SU-DHL-6 (cell line): ENCODE results near the gene C19orf25.

Experiments
- H2AFZ ChIP-seq: fragments of 200-600 bp; sonication (generic); 2 replicates; pipeline ENCODE4 v1.6.1; 2014; ENCODE audit warnings: low read depth, mild to moderate bottlenecking, moderate library complexity, mixed read lengths, antibody characterized with exemption, low read length; ENCODE audit not compliant: severe bottlenecking
- H3F3A ChIP-seq: fragments of 200-600 bp; shearing (Covaris generic); 2 replicates; pipeline ENCODE4 v1.6.0; 2016; ENCODE audit warnings: antibody characterized with exemption, mild to moderate bottlenecking; ENCODE audit not compliant: insufficient read depth
- H3K27ac ChIP-seq: fragments of 200-600 bp; sonication (generic); 2 replicates; pipeline ENCODE4 v1.5.1; 2016; ENCODE audit warnings: low read depth, mild to moderate bottlenecking, low read length, moderate library complexity, mixed read lengths
- H3K27me3 ChIP-seq: fragments of 200-600 bp; sonication (generic), shearing (Covaris generic); 2 replicates; pipeline ENCODE4 v1.6.0; 2014; ENCODE audit warnings: mild to moderate bottlenecking, low read length
- H3K36me3 ChIP-seq: fragments of 200-600 bp; sonication (generic); 2 replicates; pipeline ENCODE4 v1.6.1; 2014; ENCODE audit warnings: mild to moderate bottlenecking, low read length, mixed read lengths
- H3K4me2 ChIP-seq: fragments of 300-600, 200-600 bp; shearing (Covaris generic), sonication (generic); 2 replicates; pipeline ENCODE4 v1.6.0; 2014; ENCODE audit warnings: low read length, low read depth, mild to moderate bottlenecking; ENCODE audit not compliant: poor library complexity, severe bottlenecking
- H3K4me3 ChIP-seq: fragments of 200-600 bp; sonication (generic); 2 replicates; pipeline ENCODE4 v1.5.1; 2014; ENCODE audit warnings: antibody characterized with exemption, low read length, mild to moderate bottlenecking, mixed read lengths; ENCODE audit not compliant: insufficient read depth, poor library complexity, severe bottlenecking
- H3K79me2 ChIP-seq: fragments of 200-600 bp; sonication (generic); 2 replicates; pipeline ENCODE4 v1.6.1; 2014; ENCODE audit warnings: mild to moderate bottlenecking, low read length, moderate library complexity; ENCODE audit not compliant: insufficient read depth
- H3K9ac ChIP-seq: fragments of 200-600 bp; sonication (generic); 2 replicates; pipeline ENCODE4 v1.7.0; 2014; ENCODE audit warnings: mild to moderate bottlenecking, low read length
- H3K9me2 ChIP-seq: fragments of 200-600 bp; sonication (generic); replicated peaks from 2 replicates; pipeline ENCODE4 v1.6.1; 2014; ENCODE audit warnings: low read length; ENCODE audit not compliant: insufficient read depth
- H3K9me3 ChIP-seq: fragments of 200-600 bp; sonication (generic); 2 replicates; pipeline ENCODE4 v1.6.1; 2014; ENCODE audit warnings: low read length, mixed read lengths; ENCODE audit not compliant: insufficient read depth
- H4K20me1 ChIP-seq: fragments of 200-600 bp; sonication (generic); 2 replicates; pipeline ENCODE4 v1.6.1; 2014; ENCODE audit warnings: low read depth, mild to moderate bottlenecking, antibody characterized with exemption, low read length, moderate library complexity, mixed read lengths
- EZH2phosphoT487 ChIP-seq: fragments of 200-600 bp; sonication (generic), shearing (Covaris generic); conservative IDR thresholded peaks from 2 replicates; pipeline ENCODE4 v1.6.1; 2018; ENCODE audit warnings: mild to moderate bottlenecking, antibody characterized with exemption, low read length, moderate library complexity, mixed read lengths
- TF ChIP-seq, protein P1 (sequence below): fragments of 200-600 bp; sonication (generic); IDR thresholded peaks from one replicate; pipeline ENCODE4 v1.5.1; 2017; ENCODE audit warnings: antibody characterized with exemption, mild to moderate bottlenecking, low read length, moderate library complexity; ENCODE audit not compliant: insufficient read depth, poor library complexity, severe bottlenecking

C19orf25 gene

DNA sequence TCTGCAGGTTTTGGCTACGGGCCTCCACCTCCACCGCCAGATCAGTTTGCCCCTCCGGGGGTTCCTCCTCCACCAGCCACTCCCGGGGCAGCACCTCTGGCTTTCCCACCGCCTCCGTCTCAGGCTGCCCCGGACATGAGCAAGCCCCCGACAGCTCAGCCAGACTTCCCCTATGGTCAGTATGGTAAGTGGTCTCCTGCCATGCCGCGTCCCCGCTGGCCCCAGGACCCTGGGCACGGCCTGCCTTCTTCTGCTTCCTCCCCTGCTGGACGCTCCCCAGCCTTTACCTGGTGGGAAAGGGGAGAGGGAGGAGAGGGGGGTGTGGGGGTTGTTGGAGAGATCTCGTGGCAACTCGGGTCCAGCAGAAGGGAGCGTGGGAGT is 46.5 kb downstream of the C19orf25 start:
- TF ChIP-seq, protein P1, sequence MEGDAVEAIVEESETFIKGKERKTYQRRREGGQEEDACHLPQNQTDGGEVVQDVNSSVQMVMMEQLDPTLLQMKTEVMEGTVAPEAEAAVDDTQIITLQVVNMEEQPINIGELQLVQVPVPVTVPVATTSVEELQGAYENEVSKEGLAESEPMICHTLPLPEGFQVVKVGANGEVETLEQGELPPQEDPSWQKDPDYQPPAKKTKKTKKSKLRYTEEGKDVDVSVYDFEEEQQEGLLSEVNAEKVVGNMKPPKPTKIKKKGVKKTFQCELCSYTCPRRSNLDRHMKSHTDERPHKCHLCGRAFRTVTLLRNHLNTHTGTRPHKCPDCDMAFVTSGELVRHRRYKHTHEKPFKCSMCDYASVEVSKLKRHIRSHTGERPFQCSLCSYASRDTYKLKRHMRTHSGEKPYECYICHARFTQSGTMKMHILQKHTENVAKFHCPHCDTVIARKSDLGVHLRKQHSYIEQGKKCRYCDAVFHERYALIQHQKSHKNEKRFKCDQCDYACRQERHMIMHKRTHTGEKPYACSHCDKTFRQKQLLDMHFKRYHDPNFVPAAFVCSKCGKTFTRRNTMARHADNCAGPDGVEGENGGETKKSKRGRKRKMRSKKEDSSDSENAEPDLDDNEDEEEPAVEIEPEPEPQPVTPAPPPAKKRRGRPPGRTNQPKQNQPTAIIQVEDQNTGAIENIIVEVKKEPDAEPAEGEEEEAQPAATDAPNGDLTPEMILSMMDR: no peak
- TF ChIP-seq EZH2phosphoT487: no peak
- H3K27ac ChIP-seq: no peak overlapping the region
- H3K9ac ChIP-seq: no peak overlapping the region
- no peak overlapping the region for H3K4me3 ChIP-seq
- no peaks in the 10 kb centered on the region for H3K9me3 ChIP-seq
- H3K36me3 ChIP-seq: peaks cover 11% of the 10 kb centered on the region; the same call in 1 of the 2 replicates
- H3K9me2 ChIP-seq: no peaks in the 10 kb centered on the region
- H3F3A ChIP-seq: peaks cover 18% of the 10 kb centered on the region
- no peak overlapping the region for H2AFZ ChIP-seq
- no peak overlapping the region for H3K4me2 ChIP-seq
- no peaks in the 10 kb centered on the region for H3K27me3 ChIP-seq
- no peaks in the 10 kb centered on the region for H4K20me1 ChIP-seq
- H3K79me2 ChIP-seq: peaks cover 6% of the 10 kb centered on the region; the same call in 1 of the 2 replicates

GRCh38 chr19:1431759-1432506 is 47.1 kb downstream of the C19orf25 start:
- Histone ChIP-seq H3K9ac (no peak overlapping the region), H3F3A (peaks cover 14% of the 10 kb centered on the region), H3K27me3 (no peaks in the 10 kb centered on the region), H3K4me2 (no peak overlapping the region), H3K36me3 (peaks cover 11% of the 10 kb centered on the region; the same call in 1 of the 2 replicates), H2AFZ (no peak overlapping the region), H3K4me3 (no peak overlapping the region), H3K79me2 (peaks cover 9% of the 10 kb centered on the region), H3K27ac (no peak overlapping the region), H3K9me3 (no peaks in the 10 kb centered on the region), H3K9me2 (no peaks in the 10 kb centered on the region), H4K20me1 (no peaks in the 10 kb centered on the region)
- no peak for TF ChIP-seq EZH2phosphoT487
- TF ChIP-seq, protein P1: no peak

DNA sequence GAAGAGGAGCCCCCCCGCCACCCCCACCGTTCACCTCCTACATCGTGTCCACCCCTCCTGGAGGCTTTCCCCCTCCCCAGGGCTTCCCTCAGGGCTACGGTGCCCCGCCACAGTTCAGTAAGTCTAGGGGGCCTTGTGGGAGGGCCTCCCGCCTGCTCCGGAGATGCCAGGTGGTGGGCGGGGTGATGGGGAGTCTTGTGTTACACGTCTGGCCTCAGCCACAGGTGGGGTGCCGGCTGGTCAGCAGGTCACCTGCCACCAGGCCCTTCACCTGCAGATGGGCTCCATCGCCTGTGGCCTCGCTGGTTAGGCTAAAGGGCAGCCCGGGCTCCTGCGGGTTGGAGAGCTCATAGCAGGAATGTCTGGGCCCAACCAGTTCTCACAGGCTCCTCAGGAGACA is 48.8 kb downstream of the C19orf25 start:
- Histone ChIP-seq H3K9me2 (no peaks in the 10 kb centered on the region), H3K4me2 (no peak overlapping the region), H3F3A (peaks cover 4% of the 10 kb centered on the region), H3K27me3 (no peaks in the 10 kb centered on the region), H3K79me2 (peaks cover 13% of the 10 kb centered on the region), H2AFZ (no peak overlapping the region), H4K20me1 (no peaks in the 10 kb centered on the region), H3K4me3 (no peak overlapping the region), H3K36me3 (peaks cover 11% of the 10 kb centered on the region; the same call in 1 of the 2 replicates), H3K9me3 (no peaks in the 10 kb centered on the region), H3K27ac (no peak overlapping the region), H3K9ac (no peak overlapping the region)
- TF ChIP-seq EZH2phosphoT487: no peak
- TF ChIP-seq, protein P1: no peak
